ENCODE results near the gene PCDH15.

GRCh38 chr10:53899463-53900160, 901.4 kb downstream of the PCDH15 start:
- TF ChIP-seq CTCF (IDR thresholded peaks at IDR 0.05; ENCODE audit: poor library complexity), result no peak
- TF ChIP-seq EZH2phosphoT487 (IDR thresholded peaks at IDR 0.05; ENCODE audit: low read depth, severe bottlenecking, unreplicated experiment), result no peak
